ENCODE measurements around the gene SOBP. TPM values are rescaled to one million over a fixed set of nuclear protein-coding genes. Genes with fewer than 3 reads are reported as not detected.

The SOBP gene
- total and polyA plus RNA-seq, 2 experiments from 2014 or later = 1.5 to 3.0 TPM

- Histone ChIP-seq H3K27me3 (ENCODE audit: insufficient read depth) (peaks cover 44% of the 10 kb centered on the region), H3K36me3 (ENCODE audit: insufficient read depth) (no peaks in the 10 kb centered on the region), H3K4me2 (no peak overlapping the region), H3K4me1 (ENCODE audit: insufficient read depth) (peaks cover 5% of the 10 kb centered on the region; the same call in 1 of the 2 replicates), H3K27ac (ENCODE audit: low read depth) (no peak overlapping the region), H3F3A (replicated peaks; ENCODE audit: low read depth) (0 out of 2 replicates have a peak, but pooled peaks cover 4% of the 10 kb centered on the region), H2AFZ (no peak overlapping the region), H4K20me1 (replicated peaks; ENCODE audit: insufficient read depth) (no peaks in the 10 kb centered on the region), H3K9me2 (ENCODE audit: insufficient read depth) (no peaks in the 10 kb centered on the region), H3K79me2 (replicated peaks; ENCODE audit: insufficient read depth) (no peaks in the 10 kb centered on the region), H3K4me3 (no peak overlapping the region)
- Mint-ChIP-seq H3K4me3 (no peak overlapping the region), H3K4me1 (peaks cover 17% of the 10 kb centered on the region), H3K27ac (no peak overlapping the region), H3K27me3 (ENCODE audit: insufficient read depth, low read depth, poor library complexity) (peaks cover 27% of the 10 kb centered on the region), H3K9me3 (no peaks in the 10 kb centered on the region; the same call in 2 of the 3 replicates), H3K36me3 (ENCODE audit: low read depth) (no peaks in the 10 kb centered on the region; the same call in 2 of the 3 replicates)
- no peak for DNase-seq (ENCODE audit: low spot score)
- ATAC-seq = no peak
- TF ChIP-seq EZH2phosphoT487 (IDR thresholded peaks at IDR 0.05; ENCODE audit: unreplicated experiment) (no peak), CREB1 (CRISPR knock-in tag; IDR thresholded peaks at IDR 0.05; ENCODE audit: low read depth) (no peak), ZNF462 (CRISPR knock-in tag; IDR thresholded peaks at IDR 0.05) (no peak), EZH2 (IDR thresholded peaks at IDR 0.05; ENCODE audit: low read depth, unreplicated experiment) (no peak), STAT1 (IDR thresholded peaks at IDR 0.05; ENCODE audit: unreplicated experiment) (no peak), ZNF331 (CRISPR knock-in tag; IDR thresholded peaks at IDR 0.05; ENCODE audit: low read depth) (no peak), POLR2AphosphoS5 (IDR thresholded peaks at IDR 0.05; ENCODE audit: low read depth) (no peak), NANOG (IDR thresholded peaks at IDR 0.05; ENCODE audit: borderline replicate concordance) (no peak), ETS1 (IDR thresholded peaks at IDR 0.05) (no peak), JUNB (IDR thresholded peaks at IDR 0.05; ENCODE audit: unreplicated experiment) (no peak), ZNF114 (CRISPR knock-in tag; IDR thresholded peaks at IDR 0.05) (no peak)
- TF ChIP-seq, protein P1, sequence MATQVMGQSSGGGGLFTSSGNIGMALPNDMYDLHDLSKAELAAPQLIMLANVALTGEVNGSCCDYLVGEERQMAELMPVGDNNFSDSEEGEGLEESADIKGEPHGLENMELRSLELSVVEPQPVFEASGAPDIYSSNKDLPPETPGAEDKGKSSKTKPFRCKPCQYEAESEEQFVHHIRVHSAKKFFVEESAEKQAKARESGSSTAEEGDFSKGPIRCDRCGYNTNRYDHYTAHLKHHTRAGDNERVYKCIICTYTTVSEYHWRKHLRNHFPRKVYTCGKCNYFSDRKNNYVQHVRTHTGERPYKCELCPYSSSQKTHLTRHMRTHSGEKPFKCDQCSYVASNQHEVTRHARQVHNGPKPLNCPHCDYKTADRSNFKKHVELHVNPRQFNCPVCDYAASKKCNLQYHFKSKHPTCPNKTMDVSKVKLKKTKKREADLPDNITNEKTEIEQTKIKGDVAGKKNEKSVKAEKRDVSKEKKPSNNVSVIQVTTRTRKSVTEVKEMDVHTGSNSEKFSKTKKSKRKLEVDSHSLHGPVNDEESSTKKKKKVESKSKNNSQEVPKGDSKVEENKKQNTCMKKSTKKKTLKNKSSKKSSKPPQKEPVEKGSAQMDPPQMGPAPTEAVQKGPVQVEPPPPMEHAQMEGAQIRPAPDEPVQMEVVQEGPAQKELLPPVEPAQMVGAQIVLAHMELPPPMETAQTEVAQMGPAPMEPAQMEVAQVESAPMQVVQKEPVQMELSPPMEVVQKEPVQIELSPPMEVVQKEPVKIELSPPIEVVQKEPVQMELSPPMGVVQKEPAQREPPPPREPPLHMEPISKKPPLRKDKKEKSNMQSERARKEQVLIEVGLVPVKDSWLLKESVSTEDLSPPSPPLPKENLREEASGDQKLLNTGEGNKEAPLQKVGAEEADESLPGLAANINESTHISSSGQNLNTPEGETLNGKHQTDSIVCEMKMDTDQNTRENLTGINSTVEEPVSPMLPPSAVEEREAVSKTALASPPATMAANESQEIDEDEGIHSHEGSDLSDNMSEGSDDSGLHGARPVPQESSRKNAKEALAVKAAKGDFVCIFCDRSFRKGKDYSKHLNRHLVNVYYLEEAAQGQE (IDR thresholded peaks at IDR 0.05; ENCODE audit: unreplicated experiment) = no peak
- TF ChIP-seq, protein P2, sequence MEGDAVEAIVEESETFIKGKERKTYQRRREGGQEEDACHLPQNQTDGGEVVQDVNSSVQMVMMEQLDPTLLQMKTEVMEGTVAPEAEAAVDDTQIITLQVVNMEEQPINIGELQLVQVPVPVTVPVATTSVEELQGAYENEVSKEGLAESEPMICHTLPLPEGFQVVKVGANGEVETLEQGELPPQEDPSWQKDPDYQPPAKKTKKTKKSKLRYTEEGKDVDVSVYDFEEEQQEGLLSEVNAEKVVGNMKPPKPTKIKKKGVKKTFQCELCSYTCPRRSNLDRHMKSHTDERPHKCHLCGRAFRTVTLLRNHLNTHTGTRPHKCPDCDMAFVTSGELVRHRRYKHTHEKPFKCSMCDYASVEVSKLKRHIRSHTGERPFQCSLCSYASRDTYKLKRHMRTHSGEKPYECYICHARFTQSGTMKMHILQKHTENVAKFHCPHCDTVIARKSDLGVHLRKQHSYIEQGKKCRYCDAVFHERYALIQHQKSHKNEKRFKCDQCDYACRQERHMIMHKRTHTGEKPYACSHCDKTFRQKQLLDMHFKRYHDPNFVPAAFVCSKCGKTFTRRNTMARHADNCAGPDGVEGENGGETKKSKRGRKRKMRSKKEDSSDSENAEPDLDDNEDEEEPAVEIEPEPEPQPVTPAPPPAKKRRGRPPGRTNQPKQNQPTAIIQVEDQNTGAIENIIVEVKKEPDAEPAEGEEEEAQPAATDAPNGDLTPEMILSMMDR (conservative IDR thresholded peaks at IDR 0.05; ENCODE audit: low read depth in 2 of 2) = no peak
These were observed 4.8 kb upstream of the SOBP start for GRCh38 chr6:107485157-107485556.
